Measurements from ENCODE around the gene JAM2.

Gene JAM2

GRCh38 chr21:25742900-25743299 lies 103.8 kb downstream of the JAM2 start:
- no peak overlapping the region for H4K91ac ChIP-seq (ENCODE audit: low read length)
- H3K23ac ChIP-seq (ENCODE audit: low read length in 2 of 2), result no peak overlapping the region

GRCh38 chr21:25744854-25745253 lies 105.8 kb downstream of the JAM2 start:
- Histone ChIP-seq H3K4ac (ENCODE audit: low read depth in 1 of 2, low read length in 2 of 2) (no peak overlapping the region), H3K27ac (ENCODE audit: low read length, poor library complexity, severe bottlenecking) (no peak overlapping the region), H4K8ac (ENCODE audit: low read length) (no peak overlapping the region), H2AFZ (ENCODE audit: low read depth, low read length) (no peak overlapping the region), H3K4me1 (ENCODE audit: control insufficient read depth, insufficient read depth, low read depth, low read length) (no peaks in the 10 kb centered on the region), H3K36me3 (ENCODE audit: control insufficient read depth in 1 of 2, insufficient read depth in 2 of 2, low read depth in 1 of 2, low read length in 2 of 2) (peaks cover 7 to 45% of the 10 kb centered on the region in 2 experiments), H2AK5ac (ENCODE audit: low read length, severe bottlenecking) (no peak overlapping the region), H4K91ac (ENCODE audit: low read length) (no peak overlapping the region), H3K23ac (ENCODE audit: low read length in 2 of 2) (no peak overlapping the region), H3K27me3 (ENCODE audit: control insufficient read depth in 1 of 2, insufficient read depth in 1 of 2, low read length in 2 of 2) (no peaks in the 10 kb centered on the region), H2BK120ac (ENCODE audit: low read depth, low read length) (no peak overlapping the region), H3K14ac (ENCODE audit: low read length in 2 of 2) (no peak overlapping the region), H3K4me2 (ENCODE audit: low read length, poor library complexity, severe bottlenecking) (no peak overlapping the region), H3K79me1 (replicated peaks; ENCODE audit: low read length, poor library complexity, severe bottlenecking) (peaks cover 15% of the 10 kb centered on the region), H2BK5ac (ENCODE audit: low read depth, low read length, poor library complexity, severe bottlenecking) (no peak overlapping the region), H3K9me3 (ENCODE audit: control insufficient read depth, low read length) (no peaks in the 10 kb centered on the region), H3K4me3 (ENCODE audit: insufficient read depth in 1 of 2, low read depth in 1 of 2, low read length in 2 of 2) (no peak overlapping the region), H3K18ac (ENCODE audit: low read depth in 1 of 2, low read length in 2 of 2) (no peak overlapping the region), H2BK12ac (ENCODE audit: low read length in 2 of 2) (no peak overlapping the region), H2BK15ac (ENCODE audit: low read depth, poor library complexity, severe bottlenecking) (no peak overlapping the region), H3K9ac (ENCODE audit: low read length) (no peak overlapping the region)
- no peak for DNase-seq
- WGBS, result 100% methylated on average over 2 of the region's 2 CpGs

More at GRCh38 chr21:25742900-25743299, 103.8 kb downstream of the JAM2 start:
- Histone ChIP-seq H3K18ac (ENCODE audit: low read depth in 1 of 2, low read length in 2 of 2) (no peak overlapping the region), H3K36me3 (ENCODE audit: control insufficient read depth in 1 of 2, insufficient read depth in 2 of 2, low read depth in 1 of 2, low read length in 2 of 2) (peaks cover 5 to 28% of the 10 kb centered on the region in 2 experiments), H3K27ac (ENCODE audit: low read length, poor library complexity, severe bottlenecking) (no peak overlapping the region), H3K9me3 (ENCODE audit: control insufficient read depth, low read length) (no peaks in the 10 kb centered on the region), H2BK12ac (ENCODE audit: low read length in 2 of 2) (no peak overlapping the region), H4K8ac (ENCODE audit: low read length) (no peak overlapping the region), H3K9ac (ENCODE audit: low read length) (no peak overlapping the region), H2BK120ac (ENCODE audit: low read depth, low read length) (no peak overlapping the region), H3K14ac (ENCODE audit: low read length in 2 of 2) (no peak overlapping the region), H2BK15ac (ENCODE audit: low read depth, poor library complexity, severe bottlenecking) (no peak overlapping the region), H2AK5ac (ENCODE audit: low read length, severe bottlenecking) (no peak overlapping the region), H3K4ac (ENCODE audit: low read depth in 1 of 2, low read length in 2 of 2) (no peak overlapping the region), H3K79me1 (replicated peaks; ENCODE audit: low read length, poor library complexity, severe bottlenecking) (peaks cover 22% of the 10 kb centered on the region), H3K27me3 (ENCODE audit: control insufficient read depth in 1 of 2, insufficient read depth in 1 of 2, low read length in 2 of 2) (no peaks in the 10 kb centered on the region), H2AFZ (ENCODE audit: low read depth, low read length) (no peak overlapping the region), H3K4me3 (ENCODE audit: insufficient read depth in 1 of 2, low read depth in 1 of 2, low read length in 2 of 2) (no peak overlapping the region), H2BK5ac (ENCODE audit: low read depth, low read length, poor library complexity, severe bottlenecking) (no peak overlapping the region), H3K4me2 (ENCODE audit: low read length, poor library complexity, severe bottlenecking) (no peak overlapping the region), H3K4me1 (ENCODE audit: control insufficient read depth, insufficient read depth, low read depth, low read length) (no peaks in the 10 kb centered on the region)
- 100% methylated on average over 2 of the region's 3 CpGs for WGBS
- no peak for DNase-seq

GRCh38 chr21:25750085-25750484 lies 111.0 kb downstream of the JAM2 start:
- no peak for DNase-seq
- Histone ChIP-seq H2BK15ac (ENCODE audit: low read depth, poor library complexity, severe bottlenecking) (no peak overlapping the region), H3K36me3 (ENCODE audit: control insufficient read depth in 1 of 2, insufficient read depth in 2 of 2, low read depth in 1 of 2, low read length in 2 of 2) (peaks cover 7 to 65% of the 10 kb centered on the region in 2 experiments), H2BK12ac (ENCODE audit: low read length in 2 of 2) (no peak overlapping the region), H4K8ac (ENCODE audit: low read length) (no peak overlapping the region), H4K91ac (ENCODE audit: low read length) (no peak overlapping the region), H3K4me3 (ENCODE audit: insufficient read depth in 1 of 2, low read depth in 1 of 2, low read length in 2 of 2) (no peak overlapping the region), H2AFZ (ENCODE audit: low read depth, low read length) (no peak overlapping the region), H2BK120ac (ENCODE audit: low read depth, low read length) (no peak overlapping the region), H3K4me2 (ENCODE audit: low read length, poor library complexity, severe bottlenecking) (no peak overlapping the region), H2BK5ac (ENCODE audit: low read depth, low read length, poor library complexity, severe bottlenecking) (no peak overlapping the region), H3K79me1 (replicated peaks; ENCODE audit: low read length, poor library complexity, severe bottlenecking) (peaks cover 6% of the 10 kb centered on the region), H3K14ac (ENCODE audit: low read length in 2 of 2) (no peak overlapping the region), H3K23ac (ENCODE audit: low read length in 2 of 2) (no peak overlapping the region), H3K4ac (ENCODE audit: low read depth in 1 of 2, low read length in 2 of 2) (no peak overlapping the region), H3K27me3 (ENCODE audit: control insufficient read depth in 1 of 2, insufficient read depth in 1 of 2, low read length in 2 of 2) (no peaks in the 10 kb centered on the region), H3K18ac (ENCODE audit: low read depth in 1 of 2, low read length in 2 of 2) (no peak overlapping the region), H3K9ac (ENCODE audit: low read length) (no peak overlapping the region), H3K27ac (ENCODE audit: low read length, poor library complexity, severe bottlenecking) (no peak overlapping the region), H3K4me1 (ENCODE audit: control insufficient read depth, insufficient read depth, low read depth, low read length) (no peaks in the 10 kb centered on the region), H2AK5ac (ENCODE audit: low read length, severe bottlenecking) (no peak overlapping the region), H3K9me3 (ENCODE audit: control insufficient read depth, low read length) (no peaks in the 10 kb centered on the region)
- 83% methylated on average over 5 of the region's 6 CpGs for WGBS

GRCh38 chr21:25752416-25752815 lies 113.4 kb downstream of the JAM2 start:
- Histone ChIP-seq H4K8ac (ENCODE audit: low read length) (no peak overlapping the region), H3K36me3 (ENCODE audit: control insufficient read depth in 1 of 2, insufficient read depth in 2 of 2, low read depth in 1 of 2, low read length in 2 of 2) (peaks cover 4 to 48% of the 10 kb centered on the region in 2 experiments), H3K4ac (ENCODE audit: low read depth in 1 of 2, low read length in 2 of 2) (no peak overlapping the region), H2AK5ac (ENCODE audit: low read length, severe bottlenecking) (no peak overlapping the region), H4K91ac (ENCODE audit: low read length) (no peak overlapping the region), H3K27ac (ENCODE audit: low read length, poor library complexity, severe bottlenecking) (no peak overlapping the region), H2BK120ac (ENCODE audit: low read depth, low read length) (no peak overlapping the region), H3K79me1 (replicated peaks; ENCODE audit: low read length, poor library complexity, severe bottlenecking) (peaks cover 9% of the 10 kb centered on the region), H3K27me3 (ENCODE audit: control insufficient read depth in 1 of 2, insufficient read depth in 1 of 2, low read length in 2 of 2) (no peaks in the 10 kb centered on the region), H3K9ac (ENCODE audit: low read length) (no peak overlapping the region), H3K4me1 (ENCODE audit: control insufficient read depth, insufficient read depth, low read depth, low read length) (no peaks in the 10 kb centered on the region), H3K9me3 (ENCODE audit: control insufficient read depth, low read length) (no peaks in the 10 kb centered on the region), H3K18ac (ENCODE audit: low read depth in 1 of 2, low read length in 2 of 2) (no peak overlapping the region), H3K4me3 (ENCODE audit: insufficient read depth in 1 of 2, low read depth in 1 of 2, low read length in 2 of 2) (no peak overlapping the region), H3K23ac (ENCODE audit: low read length in 2 of 2) (no peak overlapping the region), H2BK15ac (ENCODE audit: low read depth, poor library complexity, severe bottlenecking) (no peak overlapping the region), H2BK12ac (ENCODE audit: low read length in 2 of 2) (no peak overlapping the region), H2AFZ (ENCODE audit: low read depth, low read length) (no peak overlapping the region), H3K14ac (ENCODE audit: low read length in 2 of 2) (no peak overlapping the region), H3K4me2 (ENCODE audit: low read length, poor library complexity, severe bottlenecking) (no peak overlapping the region), H2BK5ac (ENCODE audit: low read depth, low read length, poor library complexity, severe bottlenecking) (no peak overlapping the region)
- DNase-seq, result no peak
- 98% methylated on average over 1 of the region's 1 CpG for WGBS

Data from mesenchymal stem cell (in vitro differentiated cells and primary cell).